ENCODE data around the gene CADM3.

Gene CADM3

GRCh38 chr1:159171254-159171687, at the start of gene CADM3:
CADM3 (plus strand) TSS chr1:159171615; CDS start chr1:159171766, 151 bp downstream.
- no peak for DNase-seq (ENCODE audit: low read depth in 2 of 2)

GRCh38 chr1:159122005-159122621, 49.3 kb upstream of the CADM3 start:
- DNase-seq (ENCODE audit: low read depth in 2 of 2): no peak

GRCh38 chr1:159123587-159123986, 47.8 kb upstream of the CADM3 start:
- no peak for DNase-seq (ENCODE audit: low read depth in 2 of 2)

GRCh38 chr1:159132271-159132881, 39.0 kb upstream of the CADM3 start:
- DNase-seq (ENCODE audit: low read depth in 2 of 2): peak; percentile 33 to 72

- no peak for DNase-seq (ENCODE audit: low read depth in 2 of 2)
Observed at GRCh38 chr1:159140474-159140873, 30.9 kb upstream of the CADM3 start.

GRCh38 chr1:159141584-159142390, 29.6 kb upstream of the CADM3 start:
- no peak for DNase-seq (ENCODE audit: low read depth in 2 of 2)

GRCh38 chr1:159142391-159142663, 29.1 kb upstream of the CADM3 start:
- DNase-seq (ENCODE audit: low read depth in 2 of 2): no peak

GRCh38 chr1:159142726-159143510, 28.5 kb upstream of the CADM3 start:
- no peak for DNase-seq (ENCODE audit: low read depth in 2 of 2)

- no peak for DNase-seq (ENCODE audit: low read depth in 2 of 2)
Observed at GRCh38 chr1:159144571-159144970, 26.8 kb upstream of the CADM3 start.

GRCh38 chr1:159146980-159147379, 24.4 kb upstream of the CADM3 start:
- DNase-seq (ENCODE audit: low read depth in 2 of 2): no peak

GRCh38 chr1:159152031-159152430, 19.4 kb upstream of the CADM3 start:
- no peak for DNase-seq (ENCODE audit: low read depth in 2 of 2)

GRCh38 chr1:159161001-159161718, 10.3 kb upstream of the CADM3 start:
- DNase-seq (ENCODE audit: low read depth in 2 of 2): peak; percentile 22 to 65

GRCh38 chr1:159161719-159162026, 9.7 kb upstream of the CADM3 start:
- no peak for DNase-seq (ENCODE audit: low read depth in 2 of 2)

- DNase-seq (ENCODE audit: low read depth in 2 of 2): no peak
Observed at GRCh38 chr1:159162516-159163265, 8.7 kb upstream of the CADM3 start.

- DNase-seq (ENCODE audit: low read depth in 2 of 2): no peak
Observed at GRCh38 chr1:159163614-159164228, 7.7 kb upstream of the CADM3 start.

- no peak for DNase-seq (ENCODE audit: low read depth in 2 of 2)
Observed at GRCh38 chr1:159168043-159168442, 3.4 kb upstream of the CADM3 start.

- DNase-seq (ENCODE audit: low read depth in 2 of 2): no peak
Observed at GRCh38 chr1:159170639-159171038, 776 bp upstream of the CADM3 start.

- DNase-seq (ENCODE audit: low read depth in 2 of 2): no peak
Observed at GRCh38 chr1:159171688-159172501, 480 bp downstream of the CADM3 start.

- DNase-seq (ENCODE audit: low read depth in 2 of 2): no peak
Observed at GRCh38 chr1:159172614-159173291, 1.3 kb downstream of the CADM3 start.

All from stimulated activated CD4-positive, alpha-beta T cell treated with anti-CD3 and anti-CD28 coated beads, Interleukin-12 subunit alpha, Interleukin-12 subunit beta, amount 100 ng/mL, for 24 hours (primary cell).